ENCODE data around the gene MGAT4A.

Gene MGAT4A

DNA sequence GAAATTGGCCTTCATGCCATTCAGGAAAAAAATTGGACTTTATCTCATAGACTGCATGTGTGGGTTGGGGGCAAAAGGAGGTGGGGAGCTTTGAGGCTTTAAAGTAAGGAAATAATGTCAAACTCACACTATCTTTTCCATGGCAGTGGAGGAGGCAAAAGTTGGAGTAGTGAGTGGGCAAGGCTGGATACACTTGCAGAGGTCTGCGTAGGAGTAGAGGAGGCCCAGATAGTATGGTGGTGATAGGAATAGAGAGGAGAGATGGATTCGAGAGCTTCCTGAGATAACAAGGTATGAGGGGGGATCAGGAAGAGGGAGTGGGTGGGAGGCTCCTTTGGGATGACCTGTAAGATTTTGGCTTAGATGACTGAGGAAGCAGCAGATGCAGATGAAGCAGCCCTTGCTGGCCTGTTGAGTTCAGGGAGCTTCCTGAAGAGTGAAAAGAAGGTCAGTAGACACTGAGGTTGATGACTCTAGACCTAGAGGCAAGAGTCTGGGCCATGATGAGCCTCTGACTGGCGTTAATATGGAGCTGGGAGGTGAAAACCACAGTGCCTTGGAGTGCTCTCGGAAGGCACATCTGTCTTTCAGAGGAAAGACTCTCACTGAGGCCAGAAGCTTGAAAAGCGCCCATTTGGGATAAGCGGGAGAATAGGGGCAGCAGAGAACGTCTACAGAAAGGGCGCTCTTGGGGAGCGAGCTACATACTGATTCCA, 116.8 kb downstream of the MGAT4A start (continued):
- TF ChIP-seq CREB5 (CRISPR knock-in tag; IDR thresholded peaks at IDR 0.05; ENCODE audit: low read depth) (no peak), BACH2 (CRISPR knock-in tag; IDR thresholded peaks at IDR 0.05; ENCODE audit: borderline replicate concordance) (no peak)

GRCh38 chr2:98608962-98609604, 121.8 kb downstream of the MGAT4A start:
- peak; percentile 49 for ATAC-seq
- TF ChIP-seq, protein P1, sequence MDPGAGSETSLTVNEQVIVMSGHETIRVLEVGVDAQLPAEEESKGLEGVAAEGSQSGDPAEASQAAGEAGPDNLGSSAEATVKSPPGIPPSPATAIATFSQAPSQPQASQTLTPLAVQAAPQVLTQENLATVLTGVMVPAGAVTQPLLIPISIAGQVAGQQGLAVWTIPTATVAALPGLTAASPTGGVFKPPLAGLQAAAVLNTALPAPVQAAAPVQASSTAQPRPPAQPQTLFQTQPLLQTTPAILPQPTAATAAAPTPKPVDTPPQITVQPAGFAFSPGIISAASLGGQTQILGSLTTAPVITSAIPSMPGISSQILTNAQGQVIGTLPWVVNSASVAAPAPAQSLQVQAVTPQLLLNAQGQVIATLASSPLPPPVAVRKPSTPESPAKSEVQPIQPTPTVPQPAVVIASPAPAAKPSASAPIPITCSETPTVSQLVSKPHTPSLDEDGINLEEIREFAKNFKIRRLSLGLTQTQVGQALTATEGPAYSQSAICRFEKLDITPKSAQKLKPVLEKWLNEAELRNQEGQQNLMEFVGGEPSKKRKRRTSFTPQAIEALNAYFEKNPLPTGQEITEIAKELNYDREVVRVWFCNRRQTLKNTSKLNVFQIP (CRISPR knock-in tag; IDR thresholded peaks at IDR 0.05; ENCODE audit: borderline replicate concordance, low read depth): no peak
- TF ChIP-seq ESRRG (CRISPR knock-in tag; IDR thresholded peaks at IDR 0.05) (no peak), CREB5 (CRISPR knock-in tag; IDR thresholded peaks at IDR 0.05; ENCODE audit: low read depth) (no peak), ARNTL (CRISPR knock-in tag; IDR thresholded peaks at IDR 0.05; ENCODE audit: borderline replicate concordance, low read depth) (no peak), ZC3H10 (CRISPR knock-in tag; IDR thresholded peaks at IDR 0.05) (no peak), ISL1 (CRISPR knock-in tag; IDR thresholded peaks at IDR 0.05) (no peak), GLIS3 (CRISPR knock-in tag; IDR thresholded peaks at IDR 0.05) (no peak), PPARA (CRISPR knock-in tag; IDR thresholded peaks at IDR 0.05; ENCODE audit: borderline replicate concordance) (no peak), RARB (CRISPR knock-in tag; IDR thresholded peaks at IDR 0.05) (no peak), CSRNP3 (CRISPR knock-in tag; IDR thresholded peaks at IDR 0.05) (no peak), SNAI2 (CRISPR knock-in tag; IDR thresholded peaks at IDR 0.05) (no peak)

- TF ChIP-seq ZFP3 (CRISPR knock-in tag; IDR thresholded peaks at IDR 0.05) (0 out of 2 replicates have a peak, but pooled peaks have one; percentile 66), GLIS3 (CRISPR knock-in tag; IDR thresholded peaks at IDR 0.05) (no peak)
- peak; percentile 91 for ATAC-seq
Observed at GRCh38 chr2:98608116-98608961, 122.6 kb downstream of the MGAT4A start, which contains the start of the genes COA5 and UNC50. Gene COA5 (minus strand): TSS chr2:98608512. CDS start chr2:98608405, 107 bp downstream. Gene UNC50 (plus strand): TSS chr2:98608589. CDS start chr2:98609760, 1,171 bp downstream.

DNA sequence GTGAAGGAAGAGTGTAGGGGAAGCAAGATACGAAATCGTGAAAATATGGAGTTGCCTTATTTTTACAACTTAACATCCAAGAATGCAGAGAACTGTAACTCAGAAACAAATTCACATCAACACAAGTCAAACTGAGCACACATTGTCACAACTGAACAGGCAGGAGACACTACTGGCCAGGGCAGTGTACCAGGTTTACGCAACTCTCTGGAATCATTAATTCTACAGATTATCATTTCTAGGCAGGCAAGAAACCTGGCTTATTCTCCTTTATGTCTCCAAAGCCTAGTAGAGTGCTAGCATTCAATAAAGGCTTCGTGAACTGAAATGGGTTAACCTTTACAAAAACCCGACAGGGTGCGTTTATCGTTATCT, 123.2 kb downstream of the MGAT4A start:
- TF ChIP-seq ZNF8 (CRISPR knock-in tag; IDR thresholded peaks at IDR 0.05): no peak
- no peak for TF ChIP-seq CSDC2 (CRISPR knock-in tag; IDR thresholded peaks at IDR 0.05)
- TF ChIP-seq CSRNP3 (CRISPR knock-in tag; IDR thresholded peaks at IDR 0.05): no peak
- no peak for TF ChIP-seq ARNTL (CRISPR knock-in tag; IDR thresholded peaks at IDR 0.05; ENCODE audit: borderline replicate concordance, low read depth)
- TF ChIP-seq SNAI2 (CRISPR knock-in tag; IDR thresholded peaks at IDR 0.05): no peak
- no peak for TF ChIP-seq TSHZ2 (CRISPR knock-in tag; IDR thresholded peaks at IDR 0.05)
- TF ChIP-seq PPARA (CRISPR knock-in tag; IDR thresholded peaks at IDR 0.05; ENCODE audit: borderline replicate concordance): no peak
- TF ChIP-seq TOX (CRISPR knock-in tag; IDR thresholded peaks at IDR 0.05; ENCODE audit: borderline replicate concordance): no peak
- no peak for TF ChIP-seq TCF4 (CRISPR knock-in tag; IDR thresholded peaks at IDR 0.05; ENCODE audit: borderline replicate concordance)
- no peak for TF ChIP-seq CREB5 (CRISPR knock-in tag; IDR thresholded peaks at IDR 0.05; ENCODE audit: low read depth)
- TF ChIP-seq, protein P1 (CRISPR knock-in tag; IDR thresholded peaks at IDR 0.05; ENCODE audit: borderline replicate concordance, low read depth): no peak
- ATAC-seq: peak; percentile 15
